Measurements from ENCODE around the gene EXOC3L1. TPM values are rescaled to one million over a fixed set of nuclear protein-coding genes. Genes with fewer than 3 reads are reported as not detected.

Gene EXOC3L1
- total RNA-seq, 1 experiment from 2014 or later: 0.30 TPM

DNA sequence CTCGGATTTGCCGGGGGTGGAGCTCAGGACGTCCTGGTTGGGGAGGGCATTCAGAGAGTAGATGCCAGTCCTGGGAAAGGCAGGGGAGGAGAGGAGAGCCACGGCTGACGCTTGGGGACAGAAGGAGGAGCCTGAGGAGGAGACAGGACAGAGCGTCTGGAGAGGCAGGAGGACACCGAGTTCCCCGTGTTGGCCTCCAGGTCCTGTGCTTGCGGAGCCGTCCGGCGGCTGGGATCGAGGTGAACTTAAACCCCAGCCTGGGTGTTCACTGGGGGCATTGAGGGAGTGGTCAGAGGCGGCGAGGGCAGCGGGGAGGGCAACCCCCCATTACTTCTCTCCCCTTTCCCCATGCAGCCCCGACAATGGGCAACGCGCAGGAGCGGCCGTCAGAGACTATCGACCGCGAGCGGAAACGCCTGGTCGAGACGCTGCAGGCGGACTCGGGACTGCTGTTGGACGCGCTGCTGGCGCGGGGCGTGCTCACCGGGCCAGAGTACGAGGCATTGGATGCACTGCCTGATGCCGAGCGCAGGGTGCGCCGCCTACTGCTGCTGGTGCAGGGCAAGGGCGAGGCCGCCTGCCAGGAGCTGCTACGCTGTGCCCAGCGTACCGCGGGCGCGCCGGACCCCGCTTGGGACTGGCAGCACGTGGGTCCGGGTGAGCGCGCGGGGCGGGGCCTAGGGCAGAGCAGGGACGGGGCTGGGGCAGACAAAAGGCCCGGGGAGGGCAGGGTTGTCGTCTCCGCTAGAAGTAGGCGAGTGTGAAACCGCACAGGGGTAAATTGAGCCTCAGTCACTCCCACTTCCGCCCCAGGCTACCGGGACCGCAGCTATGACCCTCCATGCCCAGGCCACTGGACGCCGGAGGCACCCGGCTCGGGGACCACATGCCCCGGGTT is 15.9 kb downstream of the EXOC3L1 start:
- intact Hi-C loops (cut with micrococcal nuclease): loop anchor here (1.0 kb wide), 1 partner anchor 159 kb away; no protein-coding TSS in a partner anchor

More for the DNA sequence above, 15.9 kb downstream of the EXOC3L1 start:
- Histone ChIP-seq H3K4me2 (ENCODE audit: low read length) (peak overlapping the region; percentile 75), H3K4me3 (replicated peaks in 1 of 2; ENCODE audit: low read depth in 1 of 2, low read length in 2 of 2) (peak overlapping the region; percentile 67 to 70), H4K20me1 (ENCODE audit: insufficient read depth) (no peaks in the 10 kb centered on the region), H3K79me2 (ENCODE audit: insufficient read depth, low read length) (peaks cover 8% of the 10 kb centered on the region; the same call in 1 of the 2 replicates), H3K9me3 (ENCODE audit: control insufficient read depth in 1 of 2, insufficient read depth in 1 of 2, low read depth in 1 of 2, low read length in 2 of 2) (no peaks in the 10 kb centered on the region), H3K27ac (ENCODE audit: low read depth, low read length) (peak overlapping the region; percentile 97), H3K36me3 (ENCODE audit: control insufficient read depth in 1 of 2, insufficient read depth in 2 of 2, low read length in 2 of 2) (0 out of 4 replicates have a peak, but pooled peaks cover 0 to 6% of the 10 kb centered on the region in 2 experiments), H3K4me1 (ENCODE audit: control insufficient read depth in 1 of 2, insufficient read depth in 2 of 2, low read length in 2 of 2) (peaks cover 57 to 90% of the 10 kb centered on the region in 2 experiments), H2AFZ (ENCODE audit: low read depth, low read length, poor library complexity, severe bottlenecking) (no peak overlapping the region), H3K9me2 (ENCODE audit: insufficient read depth) (no peaks in the 10 kb centered on the region), H3K27me3 (ENCODE audit: insufficient read depth, low read length) (no peaks in the 10 kb centered on the region), H3K9ac (ENCODE audit: low read length) (peak overlapping the region; percentile 84)
- DNase-seq (ENCODE audit: low read depth, low spot score) (no peak), ATAC-seq (peak; percentile 63)
- CTCF ChIA-PET: interaction anchor here (0.7 to 2.4 kb wide), 5 partner anchors 13 to 156 kb away, joined by 3 to 9 read pairs (median 8); no protein-coding TSS in a partner anchor
- RAD21 ChIA-PET (ENCODE audit: low non-redundant PET in 1 of 2, low total read pairs in 2 of 2, uncharacterized antibody in 2 of 2, unreplicated experiment in 2 of 2): interaction anchor here (0.6 to 1.2 kb wide), 2 partner anchors 72 to 156 kb away, joined by 3 read pairs; no protein-coding TSS in a partner anchor
- BruUV-seq (replicated peaks): no TSS peak
- POLR2A ChIA-PET: interaction anchor here (0.8 to 2.0 kb wide), 4 partner anchors 10 to 301 kb away, joined by 3 to 11 read pairs (median 4); partner anchors contain the start of gene MATCAP1
- TF ChIP-seq, protein P1, sequence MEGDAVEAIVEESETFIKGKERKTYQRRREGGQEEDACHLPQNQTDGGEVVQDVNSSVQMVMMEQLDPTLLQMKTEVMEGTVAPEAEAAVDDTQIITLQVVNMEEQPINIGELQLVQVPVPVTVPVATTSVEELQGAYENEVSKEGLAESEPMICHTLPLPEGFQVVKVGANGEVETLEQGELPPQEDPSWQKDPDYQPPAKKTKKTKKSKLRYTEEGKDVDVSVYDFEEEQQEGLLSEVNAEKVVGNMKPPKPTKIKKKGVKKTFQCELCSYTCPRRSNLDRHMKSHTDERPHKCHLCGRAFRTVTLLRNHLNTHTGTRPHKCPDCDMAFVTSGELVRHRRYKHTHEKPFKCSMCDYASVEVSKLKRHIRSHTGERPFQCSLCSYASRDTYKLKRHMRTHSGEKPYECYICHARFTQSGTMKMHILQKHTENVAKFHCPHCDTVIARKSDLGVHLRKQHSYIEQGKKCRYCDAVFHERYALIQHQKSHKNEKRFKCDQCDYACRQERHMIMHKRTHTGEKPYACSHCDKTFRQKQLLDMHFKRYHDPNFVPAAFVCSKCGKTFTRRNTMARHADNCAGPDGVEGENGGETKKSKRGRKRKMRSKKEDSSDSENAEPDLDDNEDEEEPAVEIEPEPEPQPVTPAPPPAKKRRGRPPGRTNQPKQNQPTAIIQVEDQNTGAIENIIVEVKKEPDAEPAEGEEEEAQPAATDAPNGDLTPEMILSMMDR (IDR thresholded peaks at IDR 0.05 in 2 of 3, conservative IDR thresholded peaks at IDR 0.05 in 1 of 3; ENCODE audit: borderline replicate concordance in 1 of 3, insufficient read depth in 1 of 3, low read depth in 2 of 3, low read length in 2 of 3): peak in 1 of 3 experiments; percentile 18; a peak in 2 of 6 replicates
- TF ChIP-seq ZFX (IDR thresholded peaks at IDR 0.05) (peak; percentile 27; the same call in 1 of the 2 replicates), TCF7L2 (IDR thresholded peaks at IDR 0.05; ENCODE audit: borderline replicate concordance, extremely low read depth, insufficient read depth, insufficient read length) (peak; percentile 30), RAD21 (IDR thresholded peaks at IDR 0.05; ENCODE audit: low read depth) (no peak), POLR2AphosphoS5 (IDR thresholded peaks at IDR 0.05; ENCODE audit: low read depth, low read length) (peak; percentile 79)
- TF ChIP-seq, protein P2, sequence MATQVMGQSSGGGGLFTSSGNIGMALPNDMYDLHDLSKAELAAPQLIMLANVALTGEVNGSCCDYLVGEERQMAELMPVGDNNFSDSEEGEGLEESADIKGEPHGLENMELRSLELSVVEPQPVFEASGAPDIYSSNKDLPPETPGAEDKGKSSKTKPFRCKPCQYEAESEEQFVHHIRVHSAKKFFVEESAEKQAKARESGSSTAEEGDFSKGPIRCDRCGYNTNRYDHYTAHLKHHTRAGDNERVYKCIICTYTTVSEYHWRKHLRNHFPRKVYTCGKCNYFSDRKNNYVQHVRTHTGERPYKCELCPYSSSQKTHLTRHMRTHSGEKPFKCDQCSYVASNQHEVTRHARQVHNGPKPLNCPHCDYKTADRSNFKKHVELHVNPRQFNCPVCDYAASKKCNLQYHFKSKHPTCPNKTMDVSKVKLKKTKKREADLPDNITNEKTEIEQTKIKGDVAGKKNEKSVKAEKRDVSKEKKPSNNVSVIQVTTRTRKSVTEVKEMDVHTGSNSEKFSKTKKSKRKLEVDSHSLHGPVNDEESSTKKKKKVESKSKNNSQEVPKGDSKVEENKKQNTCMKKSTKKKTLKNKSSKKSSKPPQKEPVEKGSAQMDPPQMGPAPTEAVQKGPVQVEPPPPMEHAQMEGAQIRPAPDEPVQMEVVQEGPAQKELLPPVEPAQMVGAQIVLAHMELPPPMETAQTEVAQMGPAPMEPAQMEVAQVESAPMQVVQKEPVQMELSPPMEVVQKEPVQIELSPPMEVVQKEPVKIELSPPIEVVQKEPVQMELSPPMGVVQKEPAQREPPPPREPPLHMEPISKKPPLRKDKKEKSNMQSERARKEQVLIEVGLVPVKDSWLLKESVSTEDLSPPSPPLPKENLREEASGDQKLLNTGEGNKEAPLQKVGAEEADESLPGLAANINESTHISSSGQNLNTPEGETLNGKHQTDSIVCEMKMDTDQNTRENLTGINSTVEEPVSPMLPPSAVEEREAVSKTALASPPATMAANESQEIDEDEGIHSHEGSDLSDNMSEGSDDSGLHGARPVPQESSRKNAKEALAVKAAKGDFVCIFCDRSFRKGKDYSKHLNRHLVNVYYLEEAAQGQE (IDR thresholded peaks at IDR 0.05; ENCODE audit: low read depth): no peak

Data from HCT116 (cell line).